Endothelial cell of umbilical vein (primary cell): Measurements from ENCODE around the gene PRR9. TPM values are rescaled to one million over a fixed set of nuclear protein-coding genes. Genes with fewer than 3 reads are reported as not detected.

Source experiments
- BruUV-seq: library from RNA; stranded (reverse); fragments of 400-500 nt; replicated peaks from 2 replicates; lab custom pipeline; 2021; lab: Mats Ljungman, UMichigan
- CTCF ChIA-PET: fragments of 300-600, 350-600 bp; sonication (Branson Sonifier 250); formaldehyde crosslinking; loops from one replicate; lab custom pipeline; 2021; ENCODE audit warnings: antibody characterized with exemption, inconsistent platforms; lab: Charles Lee
- POLR2A ChIA-PET: fragments of 300-600, 350-600 bp; sonication (Branson Sonifier 250); formaldehyde crosslinking; loops from one replicate; lab custom pipeline; 2021; ENCODE audit warnings: antibody characterized with exemption, inconsistent platforms; lab: Charles Lee
- DNase-seq: peaks from one replicate; pipeline ENCODE4 v3.0.0-alpha.2; 2011; ENCODE audit warnings: low read depth, low spot score
- FAIRE-seq: peaks from 2 replicates; lab custom pipeline; 2011; peaks lifted over from hg19 to GRCh38; lab: Jason Lieb, UNC
- H2AFZ ChIP-seq: 2 replicates; pipeline ENCODE4 v1.6.0; 2012; ENCODE audit warnings: low read depth, low read length, control low read depth, inconsistent platforms
- H3K27ac ChIP-seq: 2 replicates; pipeline ENCODE4 v1.5.1; 2011; ENCODE audit warnings: low read depth, mild to moderate bottlenecking, control low read depth, low read length, moderate library complexity; ENCODE audit not compliant: insufficient read depth
- H3K27me3 ChIP-seq, 2 experiments: 2 replicates each; pipeline versions ENCODE4 v1.6.0 to v1.6.1; 2011; ENCODE audit warnings: low read length in 2 of 2, mixed read lengths in 1 of 2; ENCODE audit not compliant: control insufficient read depth in 2 of 2, insufficient read depth in 2 of 2
- H3K36me3 ChIP-seq, 2 experiments: 2 replicates in 1 of 2; 3 replicates in 1 of 2; pipeline ENCODE4 v1.5.1; 2011; ENCODE audit warnings: low read length in 2 of 2, mild to moderate bottlenecking in 1 of 2, moderate library complexity in 1 of 2; ENCODE audit not compliant: control insufficient read depth in 2 of 2, insufficient read depth in 2 of 2; ENCODE audit errors: extremely low read depth in 1 of 2
- H3K4me1 ChIP-seq: 3 replicates; pipeline ENCODE4 v1.5.1; 2011; ENCODE audit warnings: mild to moderate bottlenecking, low read length; ENCODE audit not compliant: control insufficient read depth, insufficient read depth; ENCODE audit errors: extremely low read depth
- H3K4me2 ChIP-seq: 2 replicates; pipeline ENCODE4 v1.6.1; 2011; ENCODE audit warnings: low read length, control low read depth, mixed read lengths; ENCODE audit not compliant: insufficient read depth
- H3K4me3 ChIP-seq, 3 experiments: fragments of 200-600 bp in 1 of 3; sonication (generic), shearing (Covaris generic) in 1 of 3; replicated peaks in 1 of 3; 2 replicates each; pipeline ENCODE4 v1.5.1; 2011 to 2016; ENCODE audit warnings: control low read depth in 3 of 3, low read length in 3 of 3, mild to moderate bottlenecking in 2 of 3, inconsistent platforms in 1 of 3, low read depth in 1 of 3, moderate library complexity in 1 of 3; ENCODE audit not compliant: insufficient read depth in 1 of 3
- H3K79me2 ChIP-seq: 2 replicates; pipeline ENCODE4 v1.6.0; 2012; ENCODE audit warnings: low read length, inconsistent platforms; ENCODE audit not compliant: control insufficient read depth, insufficient read depth
- H3K9ac ChIP-seq: replicated peaks from 2 replicates; pipeline ENCODE3; 2011; ENCODE audit warnings: low read length, control low read depth; ENCODE audit not compliant: insufficient read depth; ENCODE audit errors: extremely low read depth
- H3K9me1 ChIP-seq: replicated peaks from 3 replicates; pipeline ENCODE4 v1.6.0; 2011; ENCODE audit warnings: mild to moderate bottlenecking, low read length; ENCODE audit not compliant: control insufficient read depth, insufficient read depth; ENCODE audit errors: extremely low read depth
- H3K9me3 ChIP-seq: replicated peaks from 2 replicates; pipeline ENCODE4 v1.5.1; 2012; ENCODE audit warnings: low read length, inconsistent platforms; ENCODE audit not compliant: control insufficient read depth, insufficient read depth
- H4K20me1 ChIP-seq: replicated peaks from 2 replicates; pipeline ENCODE3; 2011; ENCODE audit warnings: mild to moderate bottlenecking, low read length; ENCODE audit not compliant: control insufficient read depth, insufficient read depth; ENCODE audit errors: extremely low read depth
- EZH2 ChIP-seq: IDR thresholded peaks from 2 replicates; pipeline ENCODE4 v1.6.1; 2012; ENCODE audit warnings: borderline replicate concordance, low read depth, mild to moderate bottlenecking, moderate library complexity, low read length, inconsistent platforms; ENCODE audit not compliant: severe bottlenecking
- GATA2 ChIP-seq: IDR thresholded peaks from 2 replicates; pipeline ENCODE4 v1.7.0; 2011; ENCODE audit warnings: low read depth, mild to moderate bottlenecking, moderate library complexity, mixed read lengths, low read length; ENCODE audit not compliant: insufficient read length, insufficient read depth
- JUN ChIP-seq: IDR thresholded peaks from 2 replicates; pipeline ENCODE4 v1.6.1; 2011; ENCODE audit warnings: borderline replicate concordance, low read depth; ENCODE audit not compliant: insufficient read length, insufficient read depth
- MAX ChIP-seq: IDR thresholded peaks from 2 replicates; pipeline ENCODE4 v1.6.1; 2011; ENCODE audit not compliant: insufficient read depth, insufficient read length
- MYC ChIP-seq: IDR thresholded peaks from one replicate; pipeline ENCODE4 v1.6.1; 2011; ENCODE audit warnings: mild to moderate bottlenecking, low read depth, low read length
- POLR2A ChIP-seq: IDR thresholded peaks from 2 replicates; pipeline ENCODE4 v1.6.1; 2012; ENCODE audit warnings: low read depth, mild to moderate bottlenecking, control low read depth, low read length
- dilution Hi-C: fragments of 300-500 bp; cut with MboI; formaldehyde crosslinking; loops from one replicate; pipeline ENCODE4 v1.15.0; 2019; ENCODE audit warnings: low sequenced_read_pairs; ENCODE audit not compliant: extremely low pct_ligation_motif_present
- intact Hi-C: fragments of 100-400 bp; cut with micrococcal nuclease; formaldehyde crosslinking; loops from one replicate; pipeline ENCODE4 v1.10.0; 2022
- polyA plus RNA-seq, 4 experiments: library from polyadenylated mRNA; depleted of rRNA in 3 of 4; stranded (reverse) in 3 of 4; unstranded in 1 of 4; fragments of >200 nt; gene quantifications; 2 replicates each; pipeline versions ENCODE4 v1.2.1 to v1.2.3, GENCODE V29; 2011 to 2012; ENCODE audit warnings: missing spikeins in 1 of 4
- total RNA-seq: library from RNA; stranded (reverse); gene quantifications from 2 replicates; pipeline ENCODE4 v1.2.3, GENCODE V29; 2021
- TF ChIP-seq, protein P1 (sequence below), 2 donors: IDR thresholded peaks; 1 replicate in 1 of 2; 2 replicates in 1 of 2; pipeline ENCODE4 v1.5.1; 2011; ENCODE audit warnings: low read length in 2 of 2, mild to moderate bottlenecking in 2 of 2, moderate library complexity in 2 of 2, control low read depth in 1 of 2, inconsistent platforms in 1 of 2, low read depth in 1 of 2; ENCODE audit not compliant: insufficient read depth in 1 of 2; ENCODE audit errors: extremely low read depth in 1 of 2

The PRR9 gene
- total and polyA plus RNA-seq, 2 donors (not counting 3 experiments of a cell fraction or from before 2014, with no cell fraction given), result not detected

DNA sequence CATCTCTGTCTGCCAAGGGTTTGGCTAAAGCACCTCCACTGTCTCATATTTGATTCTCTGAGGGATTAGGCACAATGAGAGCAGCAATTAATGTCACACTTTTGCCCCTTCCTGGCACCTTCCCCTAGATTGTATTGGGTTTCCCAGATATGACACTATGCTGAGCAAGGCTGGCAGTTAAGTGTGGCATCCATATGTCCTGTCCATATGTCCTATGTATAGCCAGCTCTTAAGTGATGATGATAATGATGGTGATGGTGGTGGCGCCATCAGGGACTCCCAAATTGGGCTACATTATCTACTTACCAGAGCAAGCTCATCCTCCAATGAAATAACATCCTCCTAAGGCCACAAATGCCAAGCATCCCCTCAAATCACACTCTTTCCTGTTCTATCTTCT is 28.6 kb downstream of the PRR9 start:
- no peaks in the 10 kb centered on the region for H3K9me1 ChIP-seq
- no peak overlapping the region for H3K9ac ChIP-seq
- intact Hi-C loops (no loop called here), dilution Hi-C loops (no loop called here)
- H3K27ac ChIP-seq, result no peak overlapping the region
- no peak overlapping the region for H2AFZ ChIP-seq
- ChIA-PET POLR2A (no interaction called here), CTCF (no interaction called here)
- no peak overlapping the region for H3K4me2 ChIP-seq
- no peaks in the 10 kb centered on the region for H3K9me3 ChIP-seq
- H3K36me3 ChIP-seq, result no peaks in the 10 kb centered on the region
- FAIRE-seq (no peak), DNase-seq (no peak)
- H3K4me1 ChIP-seq, result no peaks in the 10 kb centered on the region
- no peak overlapping the region for H3K4me3 ChIP-seq
- no peaks in the 10 kb centered on the region for H3K79me2 ChIP-seq
- H4K20me1 ChIP-seq, result no peaks in the 10 kb centered on the region
- no peak for TF ChIP-seq MYC
- TF ChIP-seq POLR2A, result no peak
- no peak for TF ChIP-seq MAX
- TF ChIP-seq GATA2, result no peak
- no peak for TF ChIP-seq EZH2
- no peak for TF ChIP-seq JUN
- TF ChIP-seq, protein P1, sequence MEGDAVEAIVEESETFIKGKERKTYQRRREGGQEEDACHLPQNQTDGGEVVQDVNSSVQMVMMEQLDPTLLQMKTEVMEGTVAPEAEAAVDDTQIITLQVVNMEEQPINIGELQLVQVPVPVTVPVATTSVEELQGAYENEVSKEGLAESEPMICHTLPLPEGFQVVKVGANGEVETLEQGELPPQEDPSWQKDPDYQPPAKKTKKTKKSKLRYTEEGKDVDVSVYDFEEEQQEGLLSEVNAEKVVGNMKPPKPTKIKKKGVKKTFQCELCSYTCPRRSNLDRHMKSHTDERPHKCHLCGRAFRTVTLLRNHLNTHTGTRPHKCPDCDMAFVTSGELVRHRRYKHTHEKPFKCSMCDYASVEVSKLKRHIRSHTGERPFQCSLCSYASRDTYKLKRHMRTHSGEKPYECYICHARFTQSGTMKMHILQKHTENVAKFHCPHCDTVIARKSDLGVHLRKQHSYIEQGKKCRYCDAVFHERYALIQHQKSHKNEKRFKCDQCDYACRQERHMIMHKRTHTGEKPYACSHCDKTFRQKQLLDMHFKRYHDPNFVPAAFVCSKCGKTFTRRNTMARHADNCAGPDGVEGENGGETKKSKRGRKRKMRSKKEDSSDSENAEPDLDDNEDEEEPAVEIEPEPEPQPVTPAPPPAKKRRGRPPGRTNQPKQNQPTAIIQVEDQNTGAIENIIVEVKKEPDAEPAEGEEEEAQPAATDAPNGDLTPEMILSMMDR (IDR thresholded peaks at IDR 0.05; ENCODE audit: extremely low read depth in 1 of 2, insufficient read depth in 1 of 2, low read depth in 1 of 2, low read length in 2 of 2), result no peak
- no TSS peak for BruUV-seq
- no peaks in the 10 kb centered on the region for H3K27me3 ChIP-seq
